AG10803 (cell line): ENCODE data around the gene ARHGAP32.
"Not testable (repeated sequence)": the region's sequence is repeated elsewhere in the genome, so short reads cannot be mapped to it uniquely, and the experiment has no call there.

Experiments
- DNase-seq: peaks from one replicate; pipeline ENCODE4 v3.0.0; 2010; ENCODE audit warnings: low read depth
- H3K4me3 ChIP-seq: 2 replicates; pipeline ENCODE4 v1.5.1; 2011; ENCODE audit warnings: mild to moderate bottlenecking, low read length, control low read depth
- CTCF ChIP-seq: conservative IDR thresholded peaks from 2 replicates; pipeline ENCODE4 v1.5.1; 2011; ENCODE audit warnings: mild to moderate bottlenecking, low read length, control low read depth, inconsistent platforms

ARHGAP32 gene

GRCh38 chr11:128924104-128924503, 268.0 kb downstream of the ARHGAP32 start:
- DNase-seq, result no peak
- no peak for TF ChIP-seq CTCF
- no peak overlapping the region for H3K4me3 ChIP-seq

DNA sequence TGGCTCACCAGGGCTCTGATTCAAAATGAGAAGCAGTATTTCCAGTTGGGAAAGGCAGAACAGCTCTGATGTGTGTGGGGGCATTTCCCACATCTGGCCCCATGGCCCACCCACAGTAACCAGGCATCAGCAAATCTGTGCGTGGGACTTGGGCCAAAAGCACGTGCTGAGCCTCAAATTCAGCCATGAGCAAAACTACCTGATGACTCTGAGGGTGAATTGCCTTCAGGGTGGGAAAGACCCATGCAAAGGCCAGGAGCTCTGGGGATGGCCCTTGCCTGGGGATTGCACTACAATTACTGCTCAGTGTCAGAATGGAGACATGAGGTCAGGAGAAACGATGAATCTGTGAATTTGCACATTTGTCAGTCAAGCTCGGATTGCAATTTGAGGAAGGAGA, 270.3 kb downstream of the ARHGAP32 start:
- no peak for TF ChIP-seq CTCF
- DNase-seq, result no peak
- no peak overlapping the region for H3K4me3 ChIP-seq

- no peak for DNase-seq
- no peak for TF ChIP-seq CTCF
- no peak overlapping the region for H3K4me3 ChIP-seq
Observed at GRCh38 chr11:128920666-128921065, 271.5 kb downstream of the ARHGAP32 start.

DNA sequence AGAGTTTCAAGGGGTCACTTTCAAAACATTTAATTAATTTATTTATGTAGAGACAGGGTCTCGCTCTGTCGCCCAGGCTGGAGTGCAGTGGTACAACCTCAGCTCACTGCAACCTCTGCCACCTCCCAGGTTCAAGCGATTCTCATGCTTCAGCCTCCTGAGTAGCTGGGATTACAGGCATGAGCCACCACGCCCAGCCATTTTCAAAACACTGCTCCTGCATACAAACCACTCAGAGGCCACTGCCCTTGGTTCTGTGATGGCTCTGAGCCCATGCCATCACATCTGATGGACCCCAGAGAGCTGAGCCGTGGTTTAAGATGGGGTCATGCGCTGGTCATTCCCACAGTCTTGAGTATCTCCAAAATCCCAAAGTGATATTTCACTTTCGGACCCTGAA, 272.5 kb downstream of the ARHGAP32 start:
- not testable (repeated sequence) for DNase-seq, H3K4me3 ChIP-seq

- no peak for TF ChIP-seq CTCF
- no peak overlapping the region for H3K4me3 ChIP-seq
- no peak for DNase-seq
Observed at GRCh38 chr11:128919216-128919615, 272.9 kb downstream of the ARHGAP32 start.

- DNase-seq, result no peak
- no peak overlapping the region for H3K4me3 ChIP-seq
- no peak for TF ChIP-seq CTCF
Observed at GRCh38 chr11:128917144-128917724, 274.9 kb downstream of the ARHGAP32 start.

GRCh38 chr11:128916681-128917080, 275.4 kb downstream of the ARHGAP32 start:
- no peak for TF ChIP-seq CTCF
- H3K4me3 ChIP-seq, result no peak overlapping the region
- DNase-seq, result no peak
